GM19467 (cell line): ENCODE results near the gene LRTM1.

Experiments
- ATAC-seq: cut with Tn5 transposase; IDR thresholded peaks from one replicate; pipeline ENCODE4 v1.9.1; 2021; ENCODE audit warnings: mild to moderate bottlenecking, moderate library complexity; ENCODE audit not compliant: unreplicated experiment

LRTM1 gene

DNA sequence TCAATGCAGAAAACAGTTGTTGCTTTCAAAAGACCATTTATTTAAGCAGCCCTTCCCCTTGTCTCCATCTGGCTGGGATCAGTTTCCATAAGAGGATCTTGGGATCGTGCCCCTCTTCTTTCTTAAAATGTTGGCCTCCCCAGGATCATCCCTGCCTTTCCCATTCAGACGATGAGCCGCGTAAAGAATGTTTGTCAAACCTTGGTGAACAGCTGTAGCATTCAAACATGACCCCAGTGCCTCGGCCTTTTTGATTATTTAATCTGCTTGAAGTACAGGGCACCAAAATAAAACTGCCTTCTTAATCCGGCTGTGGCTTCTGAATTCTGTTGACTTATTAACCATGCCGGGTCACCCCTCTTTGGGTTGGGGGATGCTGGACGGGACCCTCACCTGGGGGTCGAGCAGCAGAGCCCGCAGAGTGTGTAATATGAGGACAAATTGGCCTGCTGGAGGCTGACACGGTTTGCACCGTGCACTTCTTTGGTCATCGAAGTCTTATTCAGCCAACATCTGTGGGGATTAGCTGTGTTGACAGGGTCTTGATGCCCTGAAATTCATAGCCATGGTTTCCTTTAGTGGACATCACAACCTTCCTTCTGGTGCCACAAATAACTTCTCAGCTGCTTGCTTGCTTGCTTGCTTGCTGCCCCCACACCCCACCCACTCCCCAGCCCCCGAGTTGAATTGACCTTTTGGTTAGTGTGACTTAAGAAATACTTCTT, at the start of gene LRTM1:
TSS of gene LRTM1 (minus strand) at position 14 of the 725 bp plus-strand sequence. CDS start 148 bp downstream, outside the sequence.
- no peak for ATAC-seq

DNA sequence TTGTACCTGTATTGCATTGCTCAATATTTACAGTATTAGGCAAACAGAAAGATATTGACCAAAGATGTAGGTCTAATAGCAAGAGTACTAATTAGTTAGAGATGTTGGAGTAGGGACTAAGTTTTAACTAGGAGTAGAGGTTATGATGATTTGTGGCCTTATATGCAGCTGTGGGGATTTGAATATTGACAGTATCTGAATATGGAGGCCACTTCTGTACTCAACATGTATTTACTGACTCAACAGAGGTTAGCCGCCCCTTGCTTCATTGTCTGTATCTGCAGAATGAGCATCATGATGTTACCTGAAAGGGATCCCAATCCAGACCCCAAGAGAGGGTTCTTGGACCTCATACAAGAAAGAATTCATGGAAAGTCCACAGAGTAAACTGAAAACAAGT, 49.6 kb upstream of the LRTM1 start:
- ATAC-seq, result no peak

DNA sequence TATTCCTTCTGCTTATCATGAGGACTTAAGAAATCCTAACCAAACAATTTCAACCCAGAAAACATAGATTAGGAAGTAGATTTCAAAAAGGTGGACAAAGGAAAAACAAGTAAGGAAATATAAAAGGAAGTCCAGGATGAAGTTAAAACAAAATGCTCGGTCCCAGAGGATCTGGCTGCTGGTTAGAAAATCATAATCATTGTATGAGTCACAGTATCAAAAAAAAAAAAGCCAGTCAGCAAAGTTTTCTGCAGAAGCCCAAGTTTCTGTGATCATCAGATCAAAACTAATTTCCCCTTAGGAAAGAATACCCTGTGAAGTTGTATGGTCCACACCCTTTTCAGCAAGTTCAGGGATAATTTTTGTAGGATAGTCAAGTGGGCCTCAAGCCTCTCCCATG, 43.0 kb upstream of the LRTM1 start:
- ATAC-seq, result no peak

DNA sequence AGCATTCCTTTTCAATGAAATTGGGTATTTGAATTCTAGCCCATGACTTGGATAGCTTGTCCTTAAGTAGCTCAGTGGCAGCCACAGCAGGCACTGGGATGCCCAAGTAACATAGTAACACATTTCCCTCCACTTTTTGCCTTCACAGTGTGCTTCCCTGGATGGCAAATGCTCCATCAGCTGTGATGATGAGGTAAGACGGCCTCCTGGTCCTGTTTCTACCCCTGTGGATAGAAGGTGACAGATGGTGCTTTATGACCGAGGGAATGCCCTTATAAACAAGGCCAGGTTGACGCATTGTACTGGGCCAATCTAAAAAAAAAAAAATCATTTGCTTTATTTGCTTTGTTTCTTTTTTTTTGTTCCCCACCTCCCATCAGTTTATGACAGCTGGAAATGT, 41.8 kb upstream of the LRTM1 start:
- no peak for ATAC-seq

DNA sequence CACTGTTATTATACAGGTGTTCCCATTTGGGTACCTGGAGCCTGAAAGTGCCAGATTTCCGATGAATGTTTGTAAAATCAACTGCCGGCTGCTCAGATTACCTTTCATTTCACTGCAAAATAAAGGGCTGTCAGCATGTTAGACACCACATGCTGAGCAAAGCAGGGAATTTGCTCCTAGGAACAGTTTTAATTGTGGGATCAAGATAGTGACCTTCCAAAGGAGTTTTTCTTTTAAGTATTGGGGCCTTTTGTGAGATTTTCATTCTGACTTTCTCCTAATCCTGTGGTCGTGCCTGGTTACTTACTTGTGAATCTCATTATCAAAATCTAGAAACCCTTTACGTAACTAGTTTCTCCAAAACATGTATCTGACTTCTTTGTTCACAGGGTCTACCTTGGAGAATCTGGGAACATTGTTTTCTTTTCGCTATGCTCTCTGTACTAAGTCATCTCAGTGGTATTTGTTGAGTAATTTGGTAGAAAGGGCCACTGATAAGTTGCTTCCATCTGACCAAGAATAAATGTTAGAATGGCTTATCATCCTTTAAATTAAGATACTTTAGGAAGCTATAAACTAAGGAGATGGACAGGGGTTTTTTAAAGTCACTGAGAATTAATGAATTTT, 40.8 kb upstream of the LRTM1 start:
- no peak for ATAC-seq

DNA sequence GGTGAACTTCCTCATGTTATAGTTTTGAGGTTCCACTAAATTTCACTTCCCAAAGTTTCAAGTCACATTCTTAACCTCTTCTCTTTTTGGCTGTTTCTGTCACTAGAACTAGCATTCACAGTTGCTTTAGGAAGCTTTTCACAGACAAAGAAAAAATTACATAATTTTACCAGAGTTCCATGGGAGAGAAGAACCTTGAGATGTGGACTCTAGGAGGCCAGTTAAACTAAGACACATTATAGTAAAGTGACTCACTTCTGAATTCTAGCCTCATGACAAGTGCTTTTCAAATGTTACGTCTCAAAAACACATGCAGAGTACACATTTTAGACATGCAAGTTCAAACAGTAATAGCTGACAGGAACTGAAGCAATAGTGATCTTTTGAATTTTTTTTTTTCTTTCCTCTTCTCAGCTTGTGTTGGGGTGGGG, 39.9 kb upstream of the LRTM1 start:
- no peak for ATAC-seq

DNA sequence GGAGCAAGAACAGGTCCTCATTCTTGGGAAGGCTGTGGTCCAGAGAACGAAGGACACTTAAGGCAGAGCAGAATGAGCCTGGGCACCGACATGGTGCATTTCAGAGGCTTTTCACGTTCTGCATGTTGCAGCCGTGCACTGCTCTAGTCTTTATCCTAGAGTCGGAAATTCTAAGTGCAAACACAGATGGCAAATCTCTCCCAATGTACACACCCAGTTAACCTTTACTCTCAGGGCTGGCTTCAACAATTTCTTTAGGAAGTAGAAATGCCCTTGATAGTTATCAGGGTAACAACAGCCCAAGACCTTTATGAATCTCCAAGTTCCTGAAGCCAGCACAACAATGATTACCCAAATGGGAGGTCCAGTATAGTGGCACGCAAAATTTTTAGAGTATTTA, 39.1 kb upstream of the LRTM1 start:
- ATAC-seq, result no peak

DNA sequence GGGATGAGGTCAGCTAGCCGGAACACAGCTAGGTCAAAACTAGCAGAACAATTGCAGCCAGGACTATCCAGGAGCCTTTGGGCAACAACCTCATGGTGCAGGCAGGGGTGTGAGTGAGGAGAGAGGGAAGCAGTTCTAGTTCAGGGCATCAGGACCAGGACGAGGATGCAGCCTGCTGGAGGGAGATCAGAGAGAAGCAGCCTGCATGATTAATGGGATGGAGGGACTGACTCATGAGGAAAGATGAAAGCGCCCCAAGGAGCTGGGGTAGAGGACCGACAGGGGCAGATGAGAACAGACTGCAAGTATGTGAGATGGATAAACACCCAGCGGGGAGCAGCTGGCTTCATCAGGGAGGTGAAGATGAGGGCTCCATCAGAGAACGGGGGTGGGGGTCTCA, 37.9 kb upstream of the LRTM1 start:
- ATAC-seq, result no peak

DNA sequence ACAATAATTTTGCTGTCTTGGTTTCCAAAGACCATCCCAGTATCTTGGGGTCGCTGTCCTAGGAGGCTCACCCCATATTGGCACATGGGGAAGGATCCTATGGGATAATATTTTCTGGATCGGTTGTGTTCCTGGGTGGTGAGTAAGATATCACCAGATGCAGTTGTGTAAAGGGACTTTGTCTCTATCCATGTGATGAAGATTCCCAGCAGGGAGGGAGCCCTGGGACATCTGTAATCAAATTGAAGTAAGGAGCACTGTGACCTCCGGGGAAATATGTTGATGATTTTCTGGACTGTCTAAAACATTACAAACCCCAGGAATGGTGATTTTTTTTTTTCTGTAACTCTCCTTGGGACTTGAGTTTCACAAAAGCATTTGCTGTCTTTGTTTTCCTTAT, 36.2 kb upstream of the LRTM1 start:
- ATAC-seq, result no peak

DNA sequence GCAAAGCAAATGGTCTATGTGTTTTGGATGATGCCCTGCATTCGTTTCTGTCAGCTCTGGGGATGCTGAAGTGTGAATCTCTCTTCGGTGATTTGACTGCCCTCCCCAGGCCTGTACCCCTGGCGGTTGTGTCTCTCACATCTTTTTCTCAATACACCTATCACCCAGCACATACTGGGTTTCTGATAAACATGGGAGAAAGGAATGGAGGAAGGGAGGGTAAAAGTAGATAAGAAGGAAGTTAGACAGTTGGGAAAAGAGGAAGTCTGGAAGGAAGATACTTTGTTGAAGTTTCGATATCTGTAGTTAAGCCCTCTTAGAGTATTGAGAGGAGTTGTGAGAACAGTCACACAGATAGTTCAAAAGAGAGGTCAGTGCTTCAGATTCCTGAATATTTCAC, 35.8 kb upstream of the LRTM1 start:
- ATAC-seq, result no peak

DNA sequence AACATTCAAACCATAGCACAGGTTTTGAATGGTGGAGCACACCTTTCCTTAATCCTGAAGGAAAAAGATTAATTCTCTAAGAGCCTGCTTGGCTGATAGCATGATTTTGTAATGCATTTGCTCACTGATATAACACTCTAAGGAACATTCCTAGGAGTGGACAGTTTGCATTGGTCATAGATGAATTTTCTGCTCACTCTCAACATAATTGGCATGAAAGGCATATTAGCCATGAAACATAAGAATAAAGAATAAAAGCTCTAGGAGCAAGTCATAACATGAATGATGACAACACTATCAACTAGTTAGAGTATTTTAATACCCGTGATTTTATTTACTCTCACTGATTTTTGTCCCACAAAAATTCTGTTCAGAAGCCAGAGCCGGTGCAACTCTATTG, 34.3 kb upstream of the LRTM1 start:
- ATAC-seq, result no peak

DNA sequence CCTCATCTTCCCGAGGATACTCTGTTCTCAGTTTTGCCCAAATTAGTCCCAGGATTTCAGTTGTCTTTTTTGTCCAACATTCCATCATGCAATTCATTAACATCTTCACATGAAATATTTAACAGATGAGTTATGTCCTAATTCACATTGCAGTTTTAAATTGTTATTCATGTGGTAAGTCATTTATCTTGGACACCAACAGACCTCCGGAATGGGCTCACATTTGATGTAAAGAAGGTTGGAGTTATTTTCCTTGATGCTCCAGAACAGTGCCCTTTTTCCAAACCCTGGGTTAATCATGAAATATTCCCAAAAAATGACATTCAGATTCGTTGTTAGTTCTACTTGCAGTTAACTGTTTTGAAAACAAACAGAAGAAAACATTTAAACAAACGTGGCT, 32.8 kb upstream of the LRTM1 start:
- ATAC-seq, result no peak

DNA sequence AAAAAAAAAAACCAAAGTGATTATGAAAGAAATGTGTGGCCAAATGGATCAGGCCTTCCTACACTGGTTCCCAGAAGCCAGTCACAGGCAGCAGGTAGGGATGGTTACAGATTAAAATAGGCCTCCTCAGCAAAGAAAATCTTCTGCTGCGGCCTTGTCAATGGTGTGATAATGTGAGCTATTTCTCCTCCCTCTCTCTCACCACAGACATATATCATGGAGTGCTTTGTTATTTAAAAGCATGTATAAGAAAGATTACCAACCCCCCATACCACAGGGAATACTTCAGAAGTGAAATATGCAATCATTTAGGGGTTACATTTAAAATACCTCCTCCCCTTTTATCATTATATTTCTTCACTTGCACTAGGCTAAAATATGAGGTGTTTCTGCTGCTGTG, 32.2 kb upstream of the LRTM1 start:
- no peak for ATAC-seq

DNA sequence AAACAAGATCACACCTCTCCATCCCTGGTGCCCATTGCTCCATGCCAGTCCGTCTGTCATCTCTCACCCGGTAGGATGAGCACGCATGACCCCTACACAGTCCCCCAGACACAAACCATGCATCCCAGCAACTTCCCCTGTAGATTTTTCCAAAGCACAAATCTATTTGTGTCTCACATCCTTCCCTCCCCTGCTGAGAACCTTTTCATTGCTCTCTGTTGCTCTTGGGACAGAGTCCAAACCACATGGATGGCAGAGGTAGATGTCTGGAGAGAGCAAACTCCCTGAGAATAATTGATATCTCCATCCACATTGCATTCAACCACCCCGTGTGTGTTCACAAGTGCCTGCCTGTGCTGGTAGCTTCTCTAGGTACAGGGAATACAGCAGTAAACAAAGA, 29.9 kb upstream of the LRTM1 start:
- no peak for ATAC-seq

DNA sequence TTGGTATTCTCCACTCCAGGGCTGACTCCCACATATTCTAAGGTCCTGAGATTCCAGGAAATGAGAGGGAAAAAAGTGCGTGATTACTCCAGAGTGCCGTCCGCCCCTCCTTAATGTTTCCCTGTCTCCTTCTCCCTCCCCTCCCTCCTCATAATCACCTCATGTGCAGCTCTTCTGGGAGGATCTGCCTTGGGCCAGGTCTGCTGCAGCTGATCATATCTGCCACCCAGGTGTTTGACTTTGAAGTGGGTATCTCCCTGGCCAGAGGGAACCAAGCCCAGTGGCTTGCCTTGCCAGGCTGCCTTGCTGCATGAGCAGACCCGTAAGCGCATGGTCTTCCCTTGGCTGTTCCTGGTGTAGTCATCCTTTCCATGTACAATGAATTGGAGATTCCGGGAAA, 28.1 kb upstream of the LRTM1 start:
- no peak for ATAC-seq

DNA sequence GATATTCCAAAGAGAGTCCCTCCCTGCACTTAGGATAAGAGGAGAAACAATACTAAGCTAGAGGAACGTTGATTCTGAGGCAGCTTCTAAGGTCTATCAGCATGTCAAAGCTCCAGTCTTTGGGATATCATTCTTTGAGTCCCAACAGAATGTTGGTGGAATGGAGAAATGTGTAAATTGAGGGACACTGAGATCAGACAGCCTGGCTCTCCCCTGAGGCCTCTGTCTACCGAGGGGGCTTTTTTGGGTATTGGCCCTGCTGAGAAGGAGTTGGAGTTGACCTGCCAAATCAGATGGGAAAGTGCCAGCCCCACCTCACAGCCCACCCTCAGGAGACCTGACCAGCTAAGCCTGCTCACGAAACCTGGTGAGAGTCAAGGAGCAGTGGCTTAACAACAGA, 27.6 kb upstream of the LRTM1 start:
- ATAC-seq, result no peak

DNA sequence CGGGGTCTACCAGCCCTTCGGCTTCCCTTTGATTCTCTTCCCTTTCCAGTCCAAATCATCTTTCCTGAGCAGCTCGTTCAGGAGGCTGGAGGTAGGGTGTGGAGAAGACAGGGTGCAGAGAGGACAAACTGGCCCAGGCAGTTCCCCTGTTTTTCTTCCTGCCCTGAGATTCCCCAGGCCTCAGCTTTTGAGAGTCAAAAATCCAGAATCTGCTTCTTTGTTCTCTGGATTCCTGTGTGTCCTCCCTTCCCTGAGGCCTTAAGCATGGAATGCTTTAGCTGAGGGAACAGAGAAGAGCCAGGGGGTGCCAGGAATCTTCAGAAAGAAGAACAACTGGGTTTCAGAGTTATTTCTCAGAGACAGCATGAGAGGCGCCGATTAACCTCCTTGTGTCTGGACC, 26.7 kb upstream of the LRTM1 start:
- no peak for ATAC-seq

DNA sequence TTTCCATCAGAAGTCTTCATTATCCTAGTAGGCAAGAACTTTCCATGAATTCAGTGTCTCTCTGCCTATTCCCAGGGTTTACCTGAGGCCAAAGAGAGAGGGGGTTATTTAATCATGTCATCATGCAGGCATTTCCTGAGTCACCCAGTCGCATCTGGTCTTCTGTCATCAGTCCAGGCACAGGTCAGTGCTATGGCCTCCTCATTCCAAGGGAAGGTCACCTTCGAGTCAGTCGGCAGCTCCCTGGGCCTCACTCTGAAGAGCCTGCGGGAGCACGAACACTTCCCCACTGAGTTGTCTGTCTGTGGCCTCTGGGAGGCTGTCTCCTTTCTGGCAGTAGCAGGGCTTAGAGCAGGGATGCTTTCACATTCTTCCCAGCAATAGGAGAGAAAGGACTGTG, 26.2 kb upstream of the LRTM1 start:
- ATAC-seq, result no peak

DNA sequence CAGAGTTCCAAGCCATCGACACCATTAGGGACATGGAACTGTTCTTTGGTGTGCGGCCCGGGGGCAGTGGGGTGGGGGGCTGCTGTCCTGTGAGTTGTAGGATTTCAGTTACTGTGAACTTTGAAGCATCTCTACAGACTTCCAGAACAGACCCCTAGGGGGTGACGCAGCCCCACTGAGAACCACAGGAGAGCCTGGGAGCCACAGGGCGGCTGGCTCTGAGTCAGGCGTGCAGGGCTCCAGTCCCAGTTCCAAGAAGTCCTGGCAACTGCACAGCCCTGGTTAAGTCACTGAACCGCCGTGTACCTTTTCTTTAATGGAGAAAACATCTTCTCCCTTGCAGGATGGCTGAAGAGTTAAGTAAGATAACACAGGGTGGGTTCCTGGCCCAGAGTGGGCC, 23.5 kb upstream of the LRTM1 start:
- no peak for ATAC-seq

DNA sequence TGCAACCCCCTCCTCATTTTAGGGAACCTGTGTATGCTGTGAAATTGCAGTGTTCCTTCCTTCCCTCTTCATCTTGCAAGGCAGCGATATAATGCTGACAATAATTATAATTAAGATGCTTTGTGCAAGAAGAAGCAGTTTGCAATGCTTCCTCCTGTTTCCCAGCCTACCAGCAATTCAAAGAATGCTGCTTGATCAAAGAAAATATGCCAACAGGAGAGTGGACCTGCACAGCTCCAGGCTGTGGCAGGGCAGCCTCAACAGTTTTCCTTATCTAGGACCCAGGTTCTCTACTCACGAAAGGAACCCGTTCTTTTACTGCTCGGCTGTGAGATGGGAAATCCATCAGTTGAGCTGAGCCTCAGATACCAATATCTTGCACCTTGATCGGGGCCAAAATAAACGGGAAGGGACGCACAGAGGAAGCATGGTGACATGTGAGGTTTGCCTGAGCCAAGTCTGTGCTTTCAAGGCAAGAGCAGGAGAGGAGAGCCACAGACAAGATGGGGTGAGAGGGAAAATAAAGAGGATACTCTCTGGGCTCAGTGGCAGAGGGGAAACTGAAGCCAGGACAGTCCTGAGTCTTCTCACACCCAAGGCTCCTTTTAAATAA, 22.6 kb upstream of the LRTM1 start:
- ATAC-seq, result no peak

DNA sequence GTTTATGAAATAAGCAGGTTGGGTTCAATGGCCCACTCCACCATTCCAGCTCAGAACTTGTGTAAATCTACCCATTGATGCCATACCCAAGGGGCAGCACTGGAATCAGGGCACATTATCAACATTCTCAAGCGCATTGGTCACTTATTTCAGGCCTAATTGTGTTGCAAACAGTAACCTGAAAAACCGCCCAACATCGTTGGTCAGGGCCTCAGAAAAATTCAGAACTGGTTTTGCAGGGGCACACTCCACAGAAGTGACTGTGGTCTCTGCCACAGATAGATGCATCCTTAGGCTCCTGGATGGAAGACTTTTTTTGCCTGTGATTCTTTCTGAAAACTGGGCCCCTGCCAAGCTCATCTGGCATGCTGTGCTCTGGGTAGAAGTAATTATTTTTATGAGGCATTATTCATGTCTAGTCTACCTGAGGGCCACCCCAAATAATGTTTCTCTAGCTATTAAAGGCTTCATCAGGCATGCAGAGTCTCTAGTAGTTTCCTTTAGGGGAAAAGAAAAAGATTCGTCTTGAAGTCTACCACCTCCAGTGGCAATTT, 21.7 kb upstream of the LRTM1 start:
- no peak for ATAC-seq

DNA sequence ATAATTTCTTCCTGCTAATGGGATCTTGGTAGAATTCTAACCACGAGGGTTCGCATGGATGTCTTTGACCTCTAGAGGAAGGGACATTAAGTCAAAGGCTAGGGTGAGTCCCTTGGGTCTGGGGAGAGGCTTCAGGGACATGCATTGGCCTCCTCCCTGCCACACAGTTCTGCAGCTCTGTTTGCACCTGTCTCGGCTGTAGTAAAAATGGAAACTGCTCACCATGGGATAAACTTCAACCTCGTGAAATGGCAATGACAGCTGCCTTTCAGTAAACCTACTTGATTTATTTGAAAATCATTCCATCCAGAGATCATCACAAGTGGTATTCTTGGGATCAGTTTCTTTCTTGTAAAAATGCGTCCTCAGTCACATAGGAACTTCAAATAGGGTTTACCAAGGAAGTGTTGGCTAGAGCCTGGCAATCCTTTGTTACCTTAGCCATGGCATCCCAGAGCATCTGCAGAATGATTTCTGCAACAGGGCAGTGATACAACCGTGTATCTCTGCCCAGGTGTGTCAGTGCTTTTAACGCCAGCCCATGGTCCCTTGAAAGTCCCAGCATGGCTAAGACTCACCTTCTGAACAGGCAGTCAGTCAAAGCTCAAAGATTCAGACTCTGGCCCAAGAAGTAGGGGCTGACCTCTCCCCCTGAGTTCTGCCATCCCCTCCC, 14.0 kb upstream of the LRTM1 start:
- ATAC-seq, result no peak
